ENCODE results near the gene ARF1. TPM values are rescaled to one million over a fixed set of nuclear protein-coding genes. Genes with fewer than 3 reads are reported as not detected.

Gene ARF1
- total and polyA plus RNA-seq, 2 of the 8 experiments (the other 6 are each of a cell fraction or from before 2014, with no cell fraction given), result 265 to 471 TPM

- Histone ChIP-seq H2BK15ac (ENCODE audit: low read length) (no peak overlapping the region), H3K4ac (replicated peaks; ENCODE audit: insufficient read length, low read depth, low read length) (no peak overlapping the region), H3K79me1 (ENCODE audit: low read depth, low read length) (peaks cover 2% of the 10 kb centered on the region; the same call in 1 of the 2 replicates), H2BK120ac (replicated peaks; ENCODE audit: low read depth, low read length) (no peak overlapping the region), H2BK12ac (ENCODE audit: low read depth, low read length) (no peak overlapping the region), H3K27me3 (replicated peaks in 1 of 4; ENCODE audit: control insufficient read depth in 3 of 4, extremely low read depth in 1 of 4, insufficient read depth in 3 of 4, low read length in 3 of 4) (peaks cover 20 to 77% (median 74%) of the 10 kb centered on the region in 4 experiments), H3K4me2 (ENCODE audit: insufficient read depth in 1 of 2, low read depth in 2 of 2, low read length in 2 of 2) (no peak overlapping the region), H2AK5ac (ENCODE audit: low read depth, low read length) (no peak overlapping the region), H4K8ac (ENCODE audit: extremely low read depth, insufficient read depth, low read length) (no peak overlapping the region), H2BK20ac (ENCODE audit: low read length) (no peak overlapping the region), H2BK5ac (ENCODE audit: low read depth, low read length) (no peak overlapping the region), H2AFZ (ENCODE audit: low read length) (no peak overlapping the region), H3K14ac (ENCODE audit: insufficient read length) (no peak overlapping the region), H3K56ac (replicated peaks; ENCODE audit: insufficient read length, low read depth, low read length) (no peak overlapping the region), H3K36me3 (ENCODE audit: control insufficient read depth in 2 of 4, insufficient read depth in 4 of 4, low read length in 3 of 4) (no peaks in the 10 kb centered on the region), H3K4me3 (ENCODE audit: extremely low read depth in 1 of 4, insufficient read depth in 2 of 4, low read depth in 3 of 4, low read length in 4 of 4) (no peak overlapping the region), H4K5ac (ENCODE audit: insufficient read length, low read depth, low read length) (no peak overlapping the region), H4K91ac (replicated peaks; ENCODE audit: insufficient read length, low read length) (no peak overlapping the region), H3K27ac (ENCODE audit: low read depth, low read length) (no peak overlapping the region), H3K9ac (replicated peaks in 1 of 4; ENCODE audit: extremely low read depth in 1 of 4, low read depth in 3 of 4, low read length in 3 of 4) (no peak overlapping the region), H4K20me1 (replicated peaks in 1 of 2; ENCODE audit: control insufficient read depth in 1 of 2, insufficient read depth in 2 of 2, low read length in 2 of 2) (peaks cover 7 to 33% of the 10 kb centered on the region in 2 experiments), H3K23ac (ENCODE audit: insufficient read length) (no peak overlapping the region), H3K4me1 (replicated peaks in 1 of 4; ENCODE audit: control insufficient read depth in 3 of 4, insufficient read depth in 4 of 4, low read length in 3 of 4) (peaks cover 0 to 15% (median 0%) of the 10 kb centered on the region in 4 experiments; a peak in 4 of 7 replicates), H3K79me2 (ENCODE audit: control insufficient read depth in 1 of 2, insufficient read depth in 2 of 2, low read length in 2 of 2) (no peaks in the 10 kb centered on the region), H3K18ac (ENCODE audit: extremely low read depth, low read length) (no peak overlapping the region), H3K23me2 (ENCODE audit: low read depth, low read length) (peaks cover 11% of the 10 kb centered on the region; the same call in 1 of the 2 replicates), H3K9me3 (ENCODE audit: insufficient read depth in 2 of 2, low read depth in 1 of 2, low read length in 1 of 2) (no peaks in the 10 kb centered on the region)
- POLR2A ChIA-PET (ENCODE audit: partially characterized antibody), result no interaction called here
- DNase-seq (ENCODE audit: low read depth in 1 of 2, low spot score in 2 of 2) (no peak), FAIRE-seq (no peak)
- no peak for TF ChIP-seq TEAD4 (IDR thresholded peaks at IDR 0.05; ENCODE audit: low read depth, low read length)
- CTCF ChIA-PET (ENCODE audit: partially characterized antibody), result interaction anchor here (1.3 to 6.2 kb wide), 3 partner anchors 9 to 71 kb away, joined by 3 to 115 read pairs (median 7); partner anchors contain the start of gene WNT3A
- 85% methylated on average over 9 of the region's 9 CpGs; no CpG with 5 or more reads in 1 of the 2 experiments for WGBS, 2 experiments (ENCODE audit: extremely low coverage in 1 of 2, insufficient coverage in 1 of 2, insufficient read length in 1 of 2, insufficient replicate concordance in 2 of 2, low coverage in 1 of 2, low lambda C conversion rate in 2 of 2, missing lambda C conversion rate in 1 of 2)
These were observed 6.7 kb upstream of the ARF1 start for GRCh38 chr1:228075801-228076271.
